GM18507 (cell line): ENCODE measurements around the gene GPT2.
A peak's percentile ranks its signal among the peaks of the same experiment; 100 is the strongest.

Source experiments
- DNase-seq: peaks from one replicate; pipeline ENCODE4 v3.0.0; 2011; ENCODE audit warnings: low read depth; ENCODE audit not compliant: insufficient read length; ENCODE audit errors: extremely low spot score
- FAIRE-seq: peaks from 2 replicates; lab custom pipeline; 2011; peaks lifted over from hg19 to GRCh38; lab: Jason Lieb, UNC

GPT2 gene

GRCh38 chr16:46948548-46949166, 64.5 kb downstream of the GPT2 start:
- FAIRE-seq (no peak), DNase-seq (no peak)

- FAIRE-seq (peak; percentile 33), DNase-seq (no peak)
These were observed 65.2 kb downstream of the GPT2 start for GRCh38 chr16:46949241-46949892.

- no peak for DNase-seq
- FAIRE-seq = no peak
These were observed 65.8 kb downstream of the GPT2 start for GRCh38 chr16:46950009-46950408.

GRCh38 chr16:46954562-46954961, 70.4 kb downstream of the GPT2 start:
- FAIRE-seq (no peak), DNase-seq (no peak)

GRCh38 chr16:46961373-46962353, 77.5 kb downstream of the GPT2 start:
- FAIRE-seq (no peak), DNase-seq (no peak)

- DNase-seq (no peak), FAIRE-seq (no peak)
These were observed 78.5 kb downstream of the GPT2 start for GRCh38 chr16:46962629-46963028.

GRCh38 chr16:46968063-46968435, 83.9 kb downstream of the GPT2 start:
- DNase-seq (no peak), FAIRE-seq (no peak)

GRCh38 chr16:46970089-46970488, 85.9 kb downstream of the GPT2 start:
- no peak for FAIRE-seq
- DNase-seq = no peak

- FAIRE-seq = no peak
- DNase-seq = no peak
These were observed 87.1 kb downstream of the GPT2 start for GRCh38 chr16:46971271-46971670.

- DNase-seq (peak; percentile 26), FAIRE-seq (peak; percentile 38)
These were observed 88.5 kb downstream of the GPT2 start for GRCh38 chr16:46972429-46973206.

- FAIRE-seq (peak; percentile 73), DNase-seq (peak; percentile 86)
These were observed 89.2 kb downstream of the GPT2 start, which contains the start of gene DNAJA2 for GRCh38 chr16:46973207-46973995. Gene DNAJA2, minus strand, starts transcription at chr16:46973674. Its CDS starts 102 bp downstream, at chr16:46973572.

- FAIRE-seq (no peak), DNase-seq (no peak)
These were observed 89.8 kb downstream of the GPT2 start for GRCh38 chr16:46973996-46974324.

- FAIRE-seq (peak; percentile 69), DNase-seq (no peak)
These were observed 90.2 kb downstream of the GPT2 start for GRCh38 chr16:46974352-46974751.

- FAIRE-seq (no peak), DNase-seq (no peak)
These were observed 91.0 kb downstream of the GPT2 start for GRCh38 chr16:46975165-46975564.

GRCh38 chr16:46975908-46976470, 91.8 kb downstream of the GPT2 start:
- DNase-seq (no peak), FAIRE-seq (peak; percentile 35)

- no peak for FAIRE-seq
These were observed 92.4 kb downstream of the GPT2 start for GRCh38 chr16:46976550-46976949.

More at GRCh38 chr16:46976550-46976949, 92.4 kb downstream of the GPT2 start:
- DNase-seq = no peak
